GM06990 (cell line): ENCODE measurements around the gene CYYR1.
"Not testable (repeated sequence)": the region's sequence is repeated elsewhere in the genome, so short reads cannot be mapped to it uniquely, and the experiment has no call there.

Experiments
- DNase-seq: peaks from one replicate; pipeline ENCODE4 v3.0.0-alpha.2; 2011; ENCODE audit not compliant: insufficient read length; ENCODE audit errors: extremely low read depth
- H3K27me3 ChIP-seq: replicated peaks from 2 replicates; pipeline ENCODE4 v1.6.0; 2011; ENCODE audit warnings: low read length; ENCODE audit not compliant: control insufficient read depth, insufficient read depth
- H3K36me3 ChIP-seq: 2 replicates; pipeline ENCODE4 v1.5.1; 2011; ENCODE audit warnings: low read length; ENCODE audit not compliant: control insufficient read depth, insufficient read depth
- H3K4me3 ChIP-seq: replicated peaks from 2 replicates; pipeline ENCODE4 v1.5.1; 2011; ENCODE audit warnings: low read depth, mild to moderate bottlenecking, control low read depth, low read length
- TF ChIP-seq, protein P1 (sequence below): IDR thresholded peaks from 2 replicates; pipeline ENCODE4 v1.5.1; 2011; ENCODE audit warnings: low read length, control low read depth, mild to moderate bottlenecking, inconsistent platforms; ENCODE audit not compliant: insufficient read depth, poor library complexity, severe bottlenecking

The CYYR1 gene

DNA sequence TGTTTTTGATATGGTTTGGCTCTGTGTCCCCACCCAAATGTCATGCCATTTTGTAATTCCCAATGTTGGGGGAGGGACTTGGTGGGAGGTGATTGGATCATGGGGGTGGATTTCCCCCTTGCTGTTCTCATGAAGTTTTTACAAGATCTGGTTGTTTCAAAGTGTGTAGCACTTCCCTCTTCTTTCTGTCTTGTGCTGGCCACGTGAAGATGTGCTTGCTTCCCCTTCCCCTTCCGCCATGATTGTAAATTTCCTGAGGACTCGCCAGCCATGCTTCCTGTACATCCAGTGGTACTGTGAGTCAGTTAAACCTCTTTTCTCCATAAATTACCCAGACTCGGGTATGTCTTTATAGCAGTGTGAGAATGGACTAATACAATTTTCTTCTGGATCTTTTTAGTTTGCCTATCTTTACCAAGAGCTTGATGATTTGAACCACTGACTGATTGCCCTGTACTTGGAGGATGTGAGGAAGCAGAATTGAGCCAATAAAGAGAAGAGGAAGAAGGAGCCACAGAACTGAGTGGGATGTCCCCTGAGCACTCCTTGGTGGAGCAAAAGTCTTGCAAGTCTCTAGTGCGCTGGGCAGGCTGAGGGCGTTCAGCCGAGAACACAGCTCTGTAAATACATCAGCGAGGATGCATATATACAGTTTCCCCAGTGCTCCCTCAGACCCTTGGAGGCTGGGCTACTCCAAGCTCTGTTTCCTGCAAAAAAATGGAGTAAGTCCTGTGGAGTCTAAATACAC is 102.6 kb downstream of the CYYR1 start:
- H3K27me3 ChIP-seq, result no peaks in the 10 kb centered on the region
- no peaks in the 10 kb centered on the region for H3K36me3 ChIP-seq
- TF ChIP-seq, protein P1, sequence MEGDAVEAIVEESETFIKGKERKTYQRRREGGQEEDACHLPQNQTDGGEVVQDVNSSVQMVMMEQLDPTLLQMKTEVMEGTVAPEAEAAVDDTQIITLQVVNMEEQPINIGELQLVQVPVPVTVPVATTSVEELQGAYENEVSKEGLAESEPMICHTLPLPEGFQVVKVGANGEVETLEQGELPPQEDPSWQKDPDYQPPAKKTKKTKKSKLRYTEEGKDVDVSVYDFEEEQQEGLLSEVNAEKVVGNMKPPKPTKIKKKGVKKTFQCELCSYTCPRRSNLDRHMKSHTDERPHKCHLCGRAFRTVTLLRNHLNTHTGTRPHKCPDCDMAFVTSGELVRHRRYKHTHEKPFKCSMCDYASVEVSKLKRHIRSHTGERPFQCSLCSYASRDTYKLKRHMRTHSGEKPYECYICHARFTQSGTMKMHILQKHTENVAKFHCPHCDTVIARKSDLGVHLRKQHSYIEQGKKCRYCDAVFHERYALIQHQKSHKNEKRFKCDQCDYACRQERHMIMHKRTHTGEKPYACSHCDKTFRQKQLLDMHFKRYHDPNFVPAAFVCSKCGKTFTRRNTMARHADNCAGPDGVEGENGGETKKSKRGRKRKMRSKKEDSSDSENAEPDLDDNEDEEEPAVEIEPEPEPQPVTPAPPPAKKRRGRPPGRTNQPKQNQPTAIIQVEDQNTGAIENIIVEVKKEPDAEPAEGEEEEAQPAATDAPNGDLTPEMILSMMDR, result no peak
- no peak for DNase-seq
- H3K4me3 ChIP-seq, result no peak overlapping the region

DNA sequence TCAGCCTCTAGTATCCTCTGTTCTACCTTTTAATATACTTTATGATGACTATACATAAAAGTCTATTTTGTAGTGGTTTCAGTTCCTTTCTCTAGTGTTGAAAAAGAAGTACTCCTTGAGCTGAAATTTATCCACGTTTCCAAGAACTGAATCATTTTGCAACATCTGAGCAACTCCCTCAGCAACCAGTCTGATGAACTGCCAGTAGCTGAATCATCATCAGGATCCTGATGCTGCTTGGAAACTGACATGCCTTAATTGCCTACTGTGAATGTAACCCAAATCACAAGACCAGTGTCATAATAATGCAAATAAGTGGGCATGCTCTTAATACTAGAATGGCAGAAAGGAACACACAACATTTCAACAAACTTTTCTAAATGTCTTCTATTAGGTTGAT is 103.3 kb downstream of the CYYR1 start:
- no peak for DNase-seq
- no peaks in the 10 kb centered on the region for H3K27me3 ChIP-seq
- no peaks in the 10 kb centered on the region for H3K36me3 ChIP-seq
- TF ChIP-seq, protein P1, result no peak
- no peak overlapping the region for H3K4me3 ChIP-seq

DNA sequence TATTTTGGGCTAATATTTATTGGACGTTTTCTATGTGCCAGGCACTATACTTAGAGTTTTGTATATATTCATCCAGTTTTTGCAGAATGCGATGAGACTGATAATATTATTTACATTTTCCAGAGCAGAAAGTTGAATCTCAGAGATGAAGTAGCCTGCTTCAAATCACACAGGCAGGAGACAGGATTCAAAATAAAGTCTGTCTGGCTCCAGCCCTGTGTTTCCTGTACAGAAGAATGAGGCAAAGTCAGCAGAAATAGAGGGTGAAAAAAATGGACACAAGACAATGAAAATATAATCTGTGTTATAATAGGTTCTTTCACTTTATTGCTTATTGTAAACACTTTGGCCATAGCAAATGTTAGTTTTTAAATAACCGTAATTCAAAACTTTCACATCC is 107.2 kb downstream of the CYYR1 start:
- TF ChIP-seq, protein P1, result no peak

DNA sequence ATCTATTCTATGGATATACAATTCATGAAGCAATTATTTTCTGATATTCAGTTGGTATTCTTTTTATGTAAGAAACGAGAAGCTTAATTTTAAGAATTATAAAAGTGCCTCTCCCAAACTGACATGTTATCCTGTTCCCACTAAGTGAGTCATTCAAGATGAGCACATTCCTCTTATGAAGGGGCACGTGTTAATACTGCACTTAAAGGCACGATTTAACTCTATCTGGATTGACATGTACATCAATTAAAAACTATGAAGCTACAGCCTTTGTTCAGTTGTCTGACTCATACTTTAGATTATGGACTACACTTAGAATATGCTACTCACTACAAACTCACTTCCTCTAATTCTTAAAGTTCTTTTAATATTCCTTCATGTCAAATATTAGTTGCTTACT is 111.6 kb downstream of the CYYR1 start:
- TF ChIP-seq, protein P1, result no peak
- no peaks in the 10 kb centered on the region for H3K27me3 ChIP-seq
- no peak for DNase-seq
- no peaks in the 10 kb centered on the region for H3K36me3 ChIP-seq
- no peak overlapping the region for H3K4me3 ChIP-seq

More for the DNA sequence above, 107.2 kb downstream of the CYYR1 start:
- DNase-seq, result no peak
- Histone ChIP-seq H3K27me3 (no peaks in the 10 kb centered on the region), H3K4me3 (no peak overlapping the region), H3K36me3 (no peaks in the 10 kb centered on the region)

DNA sequence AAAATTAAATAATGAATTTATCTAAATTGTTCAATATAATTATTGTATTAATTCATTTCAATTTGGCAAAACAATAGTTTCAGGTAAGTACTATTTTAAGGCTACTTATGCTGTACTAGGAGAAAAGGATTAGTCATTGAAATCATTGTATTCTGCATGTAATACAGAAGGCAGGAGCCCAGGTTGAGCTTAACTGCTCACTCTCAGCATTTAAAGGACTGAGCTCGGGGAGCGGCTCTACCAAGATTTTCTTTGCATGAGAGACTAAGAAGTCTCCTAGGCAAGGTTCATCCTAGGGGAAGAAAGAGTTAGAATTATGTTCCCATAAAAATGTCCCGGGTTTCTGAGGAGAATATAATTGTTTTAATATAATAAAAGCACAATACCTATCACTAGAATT is 112.5 kb downstream of the CYYR1 start:
- TF ChIP-seq, protein P1, result no peak
- Histone ChIP-seq H3K36me3 (no peaks in the 10 kb centered on the region), H3K4me3 (no peak overlapping the region), H3K27me3 (no peaks in the 10 kb centered on the region)
- DNase-seq, result no peak

DNA sequence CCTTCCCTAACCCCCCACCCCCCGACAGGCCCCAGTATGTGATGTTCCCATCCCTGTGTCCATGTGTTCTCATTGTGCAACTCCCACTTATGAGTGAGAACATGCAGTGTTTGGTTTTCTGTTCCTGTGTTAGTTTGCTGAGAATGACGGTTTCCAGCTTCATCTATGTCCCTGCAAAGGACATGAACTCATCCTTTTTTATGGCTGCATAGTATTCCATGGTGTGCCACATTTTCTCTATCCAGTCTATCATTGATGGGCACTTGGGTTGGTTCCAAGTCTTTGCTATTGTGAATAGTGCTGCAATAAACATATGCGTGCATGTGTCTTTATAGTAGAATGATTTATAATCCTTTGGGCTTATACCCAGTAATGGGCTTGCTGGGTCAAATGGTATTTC is 114.2 kb downstream of the CYYR1 start:
- not testable (repeated sequence) for H3K4me3 ChIP-seq, H3K36me3 ChIP-seq, DNase-seq, H3K27me3 ChIP-seq
